CD4-positive, alpha-beta T cell (primary cell): ENCODE data around the gene PTOV1. TPM values are rescaled to one million over a fixed set of nuclear protein-coding genes. Genes with fewer than 3 reads are reported as not detected.

ENCODE experiments used
- ATAC-seq: fragments of 200-7000 bp; cut with Tn5 transposase; one replicate; pipeline ENCODE4 v1.10.0; 2022; ENCODE audit warnings: mild to moderate bottlenecking; ENCODE audit not compliant: poor library complexity
- CTCF ChIA-PET: fragments of 350-600 bp; sonication (Branson Sonifier 250); formaldehyde crosslinking; loops from one replicate; lab custom pipeline; 2021; ENCODE audit warnings: antibody characterized with exemption, inconsistent platforms; lab: Charles Lee
- POLR2A ChIA-PET: fragments of 350-600 bp; sonication (Branson Sonifier 250); formaldehyde crosslinking; loops from one replicate; lab custom pipeline; 2021; ENCODE audit warnings: antibody characterized with exemption, inconsistent platforms; lab: Charles Lee
- DNase-seq, 14 experiments: peaks; one replicate each; pipeline ENCODE4 v3.0.0-alpha.2; 2013 to 2020; ENCODE audit warnings: mixed read lengths in 2 of 14
- H3K27ac ChIP-seq, 2 donors: one replicate each; pipeline versions ENCODE4 v1.5.1 to v1.7.0; 2013; ENCODE audit warnings: low read length in 2 of 2, low read depth in 1 of 2, mild to moderate bottlenecking in 1 of 2
- H3K27me3 ChIP-seq, 2 experiments: 1 replicate in 1 of 2; 2 replicates in 1 of 2; pipeline versions ENCODE4 v1.6.1 to v1.7.0; 2013; ENCODE audit warnings: low read length in 2 of 2, control low read depth in 1 of 2, mild to moderate bottlenecking in 1 of 2, moderate library complexity in 1 of 2; ENCODE audit not compliant: insufficient read depth in 2 of 2, control insufficient read depth in 1 of 2
- H3K36me3 ChIP-seq: one replicate; pipeline ENCODE4 v1.6.1; 2013; ENCODE audit warnings: low read length, control low read depth; ENCODE audit not compliant: insufficient read depth
- H3K4me1 ChIP-seq: one replicate; pipeline ENCODE4 v1.6.1; 2013; ENCODE audit warnings: low read length, control low read depth; ENCODE audit not compliant: insufficient read depth
- H3K4me3 ChIP-seq: one replicate; pipeline ENCODE4 v1.5.1; 2013; ENCODE audit warnings: mild to moderate bottlenecking, low read length, moderate library complexity
- H3K9me3 ChIP-seq, 2 experiments: 1 replicate in 1 of 2; 2 replicates in 1 of 2; pipeline versions ENCODE4 v1.6.1 to v1.7.0; 2013; ENCODE audit warnings: low read length in 2 of 2, mild to moderate bottlenecking in 2 of 2, control low read depth in 1 of 2, moderate library complexity in 1 of 2; ENCODE audit not compliant: control insufficient read depth in 1 of 2, insufficient read depth in 1 of 2
- H3K27ac Mint-ChIP-seq: one replicate; pipeline ENCODE4 v1.8.0; 2020; ENCODE audit warnings: mixed read lengths
- H3K27me3 Mint-ChIP-seq: one replicate; pipeline ENCODE4 v1.8.0; 2021; ENCODE audit warnings: mixed read lengths
- H3K36me3 Mint-ChIP-seq: one replicate; pipeline ENCODE4 v1.8.0; 2021; ENCODE audit warnings: low read depth, mixed read lengths
- H3K4me1 Mint-ChIP-seq: one replicate; pipeline ENCODE4 v1.8.0; 2021; ENCODE audit warnings: low read depth, mixed read lengths
- H3K4me3 Mint-ChIP-seq: one replicate; pipeline ENCODE4 v1.8.0; 2020; ENCODE audit warnings: mild to moderate bottlenecking, mixed read lengths
- H3K9me3 Mint-ChIP-seq: one replicate; pipeline ENCODE4 v1.8.0; 2020; ENCODE audit warnings: mixed read lengths
- intact Hi-C, 2 experiments: fragments of 100-400 bp; cut with DNase I in 1 of 2; cut with micrococcal nuclease in 1 of 2; formaldehyde crosslinking; loops; one replicate each; pipeline versions ENCODE4 v1.15.1 to v1.9.0; 2023 to 2025; cut with DNase I, micrococcal nuclease
- total RNA-seq, 174 experiments: library from RNA in 2 of 174; stranded (reverse) in 2 of 174; gene quantifications; one replicate each; pipeline ENCODE4 v1.2.3 and lab custom pipeline; 2021 to 2026
- TF ChIP-seq, protein P1 (sequence below): fragments of 200-600 bp; IDR thresholded peaks from one replicate; pipeline ENCODE4 v1.8.0; 2022; ENCODE audit warnings: antibody characterized with exemption, mild to moderate bottlenecking

The PTOV1 gene
- total RNA-seq, 2 experiments from 2014 or later: 127 to 134 TPM

GRCh38 chr19:49880162-49880869, 29.4 kb downstream of the PTOV1 start:
- Mint-ChIP-seq H3K4me1 (peaks cover 18% of the 10 kb centered on the region), H3K27ac (no peak overlapping the region), H3K9me3 (no peaks in the 10 kb centered on the region), H3K36me3 (peaks cover 56% of the 10 kb centered on the region), H3K4me3 (peak overlapping the region; percentile 5), H3K27me3 (no peaks in the 10 kb centered on the region)
- no peak for DNase-seq
- ChIA-PET POLR2A (no interaction called here), CTCF (no interaction called here)
- Histone ChIP-seq H3K27ac (no peak overlapping the region), H3K27me3 (no peaks in the 10 kb centered on the region), H3K4me1 (peaks cover 30% of the 10 kb centered on the region), H3K4me3 (no peak overlapping the region), H3K36me3 (peaks cover 66% of the 10 kb centered on the region), H3K9me3 (peaks cover 0 to 3% of the 10 kb centered on the region in 2 experiments)
- TF ChIP-seq, protein P1, sequence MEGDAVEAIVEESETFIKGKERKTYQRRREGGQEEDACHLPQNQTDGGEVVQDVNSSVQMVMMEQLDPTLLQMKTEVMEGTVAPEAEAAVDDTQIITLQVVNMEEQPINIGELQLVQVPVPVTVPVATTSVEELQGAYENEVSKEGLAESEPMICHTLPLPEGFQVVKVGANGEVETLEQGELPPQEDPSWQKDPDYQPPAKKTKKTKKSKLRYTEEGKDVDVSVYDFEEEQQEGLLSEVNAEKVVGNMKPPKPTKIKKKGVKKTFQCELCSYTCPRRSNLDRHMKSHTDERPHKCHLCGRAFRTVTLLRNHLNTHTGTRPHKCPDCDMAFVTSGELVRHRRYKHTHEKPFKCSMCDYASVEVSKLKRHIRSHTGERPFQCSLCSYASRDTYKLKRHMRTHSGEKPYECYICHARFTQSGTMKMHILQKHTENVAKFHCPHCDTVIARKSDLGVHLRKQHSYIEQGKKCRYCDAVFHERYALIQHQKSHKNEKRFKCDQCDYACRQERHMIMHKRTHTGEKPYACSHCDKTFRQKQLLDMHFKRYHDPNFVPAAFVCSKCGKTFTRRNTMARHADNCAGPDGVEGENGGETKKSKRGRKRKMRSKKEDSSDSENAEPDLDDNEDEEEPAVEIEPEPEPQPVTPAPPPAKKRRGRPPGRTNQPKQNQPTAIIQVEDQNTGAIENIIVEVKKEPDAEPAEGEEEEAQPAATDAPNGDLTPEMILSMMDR: no peak
- ATAC-seq: no peak
- intact Hi-C loops: no loop called here

DNA sequence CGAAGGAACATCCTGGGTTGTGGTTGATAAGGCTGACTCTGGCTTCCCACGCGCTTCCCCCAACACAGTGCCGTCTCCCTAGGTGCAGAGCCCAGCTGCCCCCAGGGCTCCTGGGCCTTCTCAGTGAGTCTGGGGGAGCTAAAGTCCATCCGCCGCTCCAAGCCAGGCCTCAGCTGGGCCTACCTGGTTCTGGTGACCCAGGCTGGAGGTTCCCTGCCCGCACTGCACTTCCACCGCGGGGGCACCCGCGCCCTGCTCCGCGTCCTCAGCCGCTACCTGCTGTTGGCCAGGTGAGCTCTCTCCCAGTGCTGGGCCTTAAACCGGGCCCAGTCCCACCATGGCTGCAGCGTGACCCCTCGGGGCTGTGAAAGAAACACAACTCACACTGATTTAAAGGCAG, 30.2 kb downstream of the PTOV1 start:
- Histone ChIP-seq H3K27me3 (no peaks in the 10 kb centered on the region), H3K4me1 (peaks cover 23% of the 10 kb centered on the region), H3K27ac (no peak overlapping the region), H3K9me3 (peaks cover 0 to 3% of the 10 kb centered on the region in 2 experiments), H3K4me3 (no peak overlapping the region), H3K36me3 (peaks cover 71% of the 10 kb centered on the region)
- ATAC-seq: no peak
- DNase-seq: no peak
- intact Hi-C loops: no loop called here
- ChIA-PET CTCF (no interaction called here), POLR2A (no interaction called here)
- Mint-ChIP-seq H3K4me3 (no peak overlapping the region), H3K36me3 (peaks cover 60% of the 10 kb centered on the region), H3K4me1 (peaks cover 13% of the 10 kb centered on the region), H3K9me3 (no peaks in the 10 kb centered on the region), H3K27me3 (no peaks in the 10 kb centered on the region), H3K27ac (no peak overlapping the region)
- TF ChIP-seq, protein P1: no peak

- ATAC-seq (no peak), DNase-seq (no peak)
- intact Hi-C loops: no loop called here
- ChIA-PET POLR2A (no interaction called here), CTCF (no interaction called here)
- TF ChIP-seq, protein P1: no peak
- Histone ChIP-seq H3K4me1 (peaks cover 23% of the 10 kb centered on the region), H3K9me3 (peaks cover 0 to 3% of the 10 kb centered on the region in 2 experiments), H3K27ac (no peak overlapping the region), H3K36me3 (peaks cover 74% of the 10 kb centered on the region), H3K4me3 (no peak overlapping the region), H3K27me3 (no peaks in the 10 kb centered on the region)
- H3K36me3 Mint-ChIP-seq: peaks cover 64% of the 10 kb centered on the region
- no peak overlapping the region for H3K4me3 Mint-ChIP-seq
- H3K27me3 Mint-ChIP-seq: no peaks in the 10 kb centered on the region
- no peaks in the 10 kb centered on the region for H3K9me3 Mint-ChIP-seq
- peaks cover 13% of the 10 kb centered on the region for H3K4me1 Mint-ChIP-seq
- no peak overlapping the region for H3K27ac Mint-ChIP-seq
These were observed 30.9 kb downstream of the PTOV1 start for GRCh38 chr19:49881672-49882394.
